GM12873 (cell line): ENCODE results near the gene MBLAC2.

Source experiments
- TF ChIP-seq, protein P1 (sequence below): IDR thresholded peaks from 2 replicates; pipeline ENCODE4 v1.5.1; 2012; ENCODE audit warnings: low read depth, mild to moderate bottlenecking, moderate library complexity, low read length, control low read depth; ENCODE audit not compliant: insufficient read depth; ENCODE audit errors: missing control alignments

MBLAC2 gene

DNA sequence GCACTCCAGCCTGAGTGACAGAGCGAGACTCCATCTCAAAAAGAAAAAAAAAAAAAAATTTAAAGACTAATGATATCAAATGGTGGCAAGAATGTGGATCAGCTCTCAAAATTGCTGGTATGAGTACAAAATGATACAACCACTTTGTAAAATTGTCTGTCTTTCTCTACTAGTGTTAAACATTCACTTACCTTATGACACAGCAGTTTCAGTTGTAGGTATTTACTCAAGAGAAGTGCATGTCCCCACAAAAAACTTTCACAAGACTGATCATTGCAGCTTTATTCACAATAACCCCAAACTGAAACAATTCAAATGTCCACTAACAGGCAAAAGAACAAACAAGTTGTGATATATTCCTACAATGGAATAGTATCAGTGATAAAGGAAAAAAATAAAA, 50.3 kb downstream of the MBLAC2 start:
- TF ChIP-seq, protein P1, sequence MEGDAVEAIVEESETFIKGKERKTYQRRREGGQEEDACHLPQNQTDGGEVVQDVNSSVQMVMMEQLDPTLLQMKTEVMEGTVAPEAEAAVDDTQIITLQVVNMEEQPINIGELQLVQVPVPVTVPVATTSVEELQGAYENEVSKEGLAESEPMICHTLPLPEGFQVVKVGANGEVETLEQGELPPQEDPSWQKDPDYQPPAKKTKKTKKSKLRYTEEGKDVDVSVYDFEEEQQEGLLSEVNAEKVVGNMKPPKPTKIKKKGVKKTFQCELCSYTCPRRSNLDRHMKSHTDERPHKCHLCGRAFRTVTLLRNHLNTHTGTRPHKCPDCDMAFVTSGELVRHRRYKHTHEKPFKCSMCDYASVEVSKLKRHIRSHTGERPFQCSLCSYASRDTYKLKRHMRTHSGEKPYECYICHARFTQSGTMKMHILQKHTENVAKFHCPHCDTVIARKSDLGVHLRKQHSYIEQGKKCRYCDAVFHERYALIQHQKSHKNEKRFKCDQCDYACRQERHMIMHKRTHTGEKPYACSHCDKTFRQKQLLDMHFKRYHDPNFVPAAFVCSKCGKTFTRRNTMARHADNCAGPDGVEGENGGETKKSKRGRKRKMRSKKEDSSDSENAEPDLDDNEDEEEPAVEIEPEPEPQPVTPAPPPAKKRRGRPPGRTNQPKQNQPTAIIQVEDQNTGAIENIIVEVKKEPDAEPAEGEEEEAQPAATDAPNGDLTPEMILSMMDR = no peak

DNA sequence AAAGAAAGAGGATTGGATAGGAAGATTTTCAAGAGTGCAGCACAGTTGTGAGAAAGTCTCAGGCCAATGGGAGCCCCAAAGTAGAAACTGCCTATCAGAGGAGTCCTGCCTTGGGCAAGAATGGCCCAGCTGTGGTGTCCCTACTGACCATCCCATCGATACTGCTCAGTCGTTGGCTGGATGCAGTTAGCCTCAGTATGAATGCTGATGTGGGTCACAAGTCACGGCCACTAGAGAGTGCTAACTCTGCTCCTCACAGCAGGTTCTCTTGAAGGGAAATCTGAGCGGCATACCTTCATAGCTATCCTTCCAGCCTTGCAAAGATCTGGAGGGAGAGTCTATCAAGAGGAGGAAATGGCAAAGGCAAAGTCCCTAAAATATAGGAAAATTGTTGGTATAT, 53.4 kb downstream of the MBLAC2 start:
- TF ChIP-seq, protein P1 = peak; percentile 34

DNA sequence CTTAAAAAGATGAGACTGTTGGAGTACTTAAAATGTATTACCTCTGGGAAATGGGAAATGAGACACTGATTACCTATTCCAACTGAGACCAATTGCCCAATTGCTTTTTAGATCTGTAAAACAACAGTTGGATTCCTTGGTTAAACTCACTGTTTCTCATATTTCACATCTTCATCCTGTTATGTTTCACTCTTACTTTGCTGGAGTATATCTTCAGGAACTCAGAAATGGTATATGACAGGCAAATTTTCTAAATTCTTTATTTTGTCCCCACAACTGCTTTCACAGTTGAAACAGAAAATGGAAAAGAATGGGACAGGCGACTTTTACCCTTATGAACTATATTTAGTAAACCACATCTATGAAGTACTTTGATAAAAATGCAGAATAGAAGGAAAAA, 56.4 kb downstream of the MBLAC2 start:
- TF ChIP-seq, protein P1 = no peak

DNA sequence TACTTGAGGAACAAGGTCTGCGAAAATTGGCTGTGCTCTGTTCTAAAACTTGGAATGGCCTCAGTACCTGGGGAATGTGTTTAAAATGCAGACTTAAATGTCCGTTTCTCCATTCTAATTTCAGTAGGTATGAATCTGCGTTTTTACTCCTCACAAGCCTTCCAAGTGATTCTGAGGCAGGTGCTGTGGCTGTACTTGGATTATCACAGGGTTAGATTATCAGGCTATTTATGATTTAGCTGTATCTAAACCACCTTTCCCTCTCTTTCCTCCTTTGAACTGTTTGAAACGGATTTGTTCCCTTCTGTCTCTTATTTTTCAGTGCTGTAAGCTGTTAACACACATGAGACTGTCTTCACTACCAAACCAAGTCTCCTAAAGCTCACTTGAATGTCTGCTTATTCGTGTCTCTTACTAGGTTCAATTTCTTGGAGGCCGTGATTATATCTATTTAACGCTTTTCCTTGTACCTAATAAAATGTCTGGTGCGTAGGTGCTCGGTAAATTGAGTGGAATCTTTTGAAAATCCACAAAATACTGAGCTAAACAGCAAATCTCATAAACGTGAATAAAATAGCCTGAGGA, 64.3 kb downstream of the MBLAC2 start:
- TF ChIP-seq, protein P1 = no peak

DNA sequence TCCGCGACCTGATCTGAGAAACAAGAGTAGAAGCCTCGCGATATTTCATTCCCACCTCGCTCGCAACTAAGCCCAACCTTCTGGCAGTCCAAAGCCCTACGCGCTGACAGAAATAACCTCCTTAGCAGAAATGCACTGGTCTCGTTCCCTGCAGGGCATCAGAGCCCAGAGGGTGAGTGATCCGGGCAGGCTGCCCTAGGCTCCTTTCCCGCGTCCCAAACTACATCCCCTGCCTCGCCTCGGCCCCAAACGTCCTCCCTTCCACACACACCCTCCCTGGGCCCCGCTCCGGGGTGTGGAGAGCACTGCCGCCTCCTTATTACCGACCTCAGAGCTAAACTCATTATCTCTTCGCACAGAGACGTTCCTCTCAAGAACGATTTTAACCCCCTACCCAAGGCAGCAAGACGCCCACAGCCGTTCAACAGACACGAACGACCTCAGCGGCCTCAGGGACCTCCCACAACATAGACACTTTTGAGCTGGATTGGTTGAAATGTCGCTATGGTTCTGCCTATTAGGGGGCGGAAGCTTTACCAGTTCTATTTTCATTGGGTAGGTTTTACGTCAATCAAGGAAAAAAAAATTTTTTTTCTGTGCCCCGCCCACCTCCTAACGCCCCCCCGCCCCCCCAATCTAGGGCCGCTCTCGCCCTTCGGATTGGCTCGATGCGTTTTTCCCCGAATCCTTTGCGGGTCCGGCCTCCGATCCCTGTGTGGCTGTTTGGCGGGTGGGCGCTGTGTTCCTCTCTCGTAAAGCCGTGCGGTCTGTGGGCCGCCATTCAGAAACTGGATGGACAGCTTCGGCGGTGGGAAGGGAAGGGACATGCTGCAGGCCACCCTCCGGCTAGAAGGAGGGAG, 65.0 kb downstream of the MBLAC2 start, which contains the start of gene CETN3:
Gene CETN3, minus strand, starts transcription at position 439 of the 860 bp plus-strand sequence. Its CDS starts 95 bp downstream, at position 344.
- TF ChIP-seq, protein P1 = no peak

DNA sequence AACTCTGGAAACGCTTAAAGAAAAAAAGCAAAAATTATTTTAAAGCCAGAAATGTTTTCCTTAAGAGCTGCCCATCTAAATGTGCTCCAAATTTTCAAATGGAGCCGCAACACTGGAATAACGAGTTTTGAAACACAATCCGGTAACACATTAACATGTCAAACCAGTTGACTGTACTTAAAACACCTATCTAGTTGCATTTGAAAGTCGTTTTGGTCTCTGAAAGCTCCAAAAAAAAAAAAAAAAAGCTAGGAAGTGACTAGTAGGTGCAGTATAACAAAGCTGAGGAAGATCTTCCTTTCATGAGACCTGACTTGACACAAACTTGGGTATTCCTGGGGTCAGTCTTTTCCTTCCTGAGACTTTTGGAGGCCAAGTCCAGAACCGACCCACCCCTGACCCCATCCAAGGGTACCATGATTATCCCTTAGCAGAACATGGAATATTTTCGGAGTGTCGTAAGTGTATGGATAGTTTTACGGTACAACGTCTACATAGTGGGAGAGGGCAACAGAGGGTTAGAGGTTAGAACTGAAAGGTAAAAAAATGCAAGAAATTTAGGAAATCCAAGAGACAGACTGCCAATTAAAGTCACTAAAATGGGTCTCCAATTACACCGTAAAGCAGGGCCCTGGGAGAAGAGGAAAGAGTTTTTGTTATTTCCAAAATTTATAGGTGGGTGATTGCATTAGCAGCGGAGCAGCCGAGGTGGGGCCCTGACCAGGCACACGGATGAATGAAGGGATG, 65.8 kb downstream of the MBLAC2 start:
- TF ChIP-seq, protein P1 = no peak
